Hepatocyte (in vitro differentiated cells): Measurements from ENCODE around the gene DDIT3.

Source experiments
- EZH2 ChIP-seq: fragments of 200-600 bp; sonication (generic); IDR thresholded peaks from 2 replicates; pipeline ENCODE4 v1.6.1; 2016; ENCODE audit warnings: antibody characterized with exemption, mild to moderate bottlenecking, borderline replicate concordance
- TF ChIP-seq, protein P1 (sequence below): fragments of 200-600 bp; sonication (generic); IDR thresholded peaks from 2 replicates; pipeline ENCODE4 v1.5.1; 2016; ENCODE audit warnings: antibody characterized with exemption, mild to moderate bottlenecking; ENCODE audit not compliant: poor library complexity

DNA sequence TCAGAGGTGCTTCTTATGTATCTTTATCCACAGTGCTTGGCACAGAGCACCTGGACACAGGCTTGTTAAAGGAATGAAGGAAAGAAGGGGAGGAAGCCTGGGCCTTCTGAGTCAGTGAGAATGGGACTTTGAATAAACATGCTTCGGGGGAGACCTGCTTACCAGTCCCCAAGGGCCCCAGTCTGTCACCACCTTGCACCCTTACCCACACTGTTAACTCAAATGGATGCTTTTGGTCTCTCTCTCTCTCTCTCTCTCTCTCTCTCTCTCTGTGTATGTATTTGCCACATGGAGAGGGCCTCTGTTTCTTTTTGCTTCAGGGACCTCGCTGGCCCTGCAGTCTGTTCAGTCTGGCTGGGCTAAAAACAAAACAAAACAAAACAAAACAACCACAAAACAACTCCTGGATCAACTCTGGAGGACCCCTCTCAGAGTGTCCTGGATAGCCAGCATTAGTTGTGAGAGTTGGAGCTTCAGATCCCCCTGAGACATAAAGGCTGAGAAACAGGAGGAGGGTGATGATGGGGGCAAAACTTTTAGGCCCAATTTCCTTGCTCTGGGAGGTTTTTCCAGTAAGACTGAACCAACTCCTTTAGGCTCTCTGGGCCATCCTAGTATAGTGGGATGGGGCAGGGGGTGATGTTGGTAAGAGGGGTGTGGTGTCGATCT, 31.5 kb upstream of the DDIT3 start:
- TF ChIP-seq, protein P1, sequence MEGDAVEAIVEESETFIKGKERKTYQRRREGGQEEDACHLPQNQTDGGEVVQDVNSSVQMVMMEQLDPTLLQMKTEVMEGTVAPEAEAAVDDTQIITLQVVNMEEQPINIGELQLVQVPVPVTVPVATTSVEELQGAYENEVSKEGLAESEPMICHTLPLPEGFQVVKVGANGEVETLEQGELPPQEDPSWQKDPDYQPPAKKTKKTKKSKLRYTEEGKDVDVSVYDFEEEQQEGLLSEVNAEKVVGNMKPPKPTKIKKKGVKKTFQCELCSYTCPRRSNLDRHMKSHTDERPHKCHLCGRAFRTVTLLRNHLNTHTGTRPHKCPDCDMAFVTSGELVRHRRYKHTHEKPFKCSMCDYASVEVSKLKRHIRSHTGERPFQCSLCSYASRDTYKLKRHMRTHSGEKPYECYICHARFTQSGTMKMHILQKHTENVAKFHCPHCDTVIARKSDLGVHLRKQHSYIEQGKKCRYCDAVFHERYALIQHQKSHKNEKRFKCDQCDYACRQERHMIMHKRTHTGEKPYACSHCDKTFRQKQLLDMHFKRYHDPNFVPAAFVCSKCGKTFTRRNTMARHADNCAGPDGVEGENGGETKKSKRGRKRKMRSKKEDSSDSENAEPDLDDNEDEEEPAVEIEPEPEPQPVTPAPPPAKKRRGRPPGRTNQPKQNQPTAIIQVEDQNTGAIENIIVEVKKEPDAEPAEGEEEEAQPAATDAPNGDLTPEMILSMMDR, result no peak
- no peak for TF ChIP-seq EZH2
